Uterus (tissue), 2 donors: ENCODE results near the gene ANO7.

Source experiments
- CTCF ChIP-seq, 4 experiments: fragments of 200-600 bp in 2 of 4; fragments of 450-650 bp in 2 of 4; sonication (generic) in 2 of 4; IDR thresholded peaks; one replicate each; pipeline ENCODE4 v1.5.1; 2016 to 2019; ENCODE audit warnings: antibody characterized with exemption in 4 of 4, mild to moderate bottlenecking in 2 of 4, moderate library complexity in 1 of 4
- POLR2A ChIP-seq, 2 donors: fragments of 450-650 bp; IDR thresholded peaks; one replicate each; pipeline ENCODE4 v1.6.1; 2016; ENCODE audit warnings: antibody characterized with exemption in 2 of 2, mild to moderate bottlenecking in 1 of 2, moderate library complexity in 1 of 2

GRCh38 chr2:241203218-241204009 is 14.9 kb downstream of the ANO7 start:
- no peak for TF ChIP-seq CTCF (IDR thresholded peaks at IDR 0.05)
- no peak for TF ChIP-seq POLR2A (IDR thresholded peaks at IDR 0.05)
